Loucy (cell line): ENCODE data around the gene HORMAD1.
A peak's percentile ranks its signal among the peaks of the same experiment; 100 is the strongest.

Experiments used
- H2AFZ ChIP-seq: fragments of 200-600 bp; sonication (generic); 2 replicates; pipeline ENCODE4 v1.6.0; 2016; ENCODE audit warnings: antibody characterized with exemption, mild to moderate bottlenecking, low read length, moderate library complexity
- H3F3A ChIP-seq: fragments of 200-600 bp; 2 replicates; pipeline ENCODE4 v1.6.0; 2016; ENCODE audit warnings: antibody characterized with exemption, low read depth, mild to moderate bottlenecking
- H3K27me3 ChIP-seq: fragments of 200-600 bp; sonication (generic); 2 replicates; pipeline ENCODE4 v1.6.1; 2014; ENCODE audit warnings: low read length, mild to moderate bottlenecking; ENCODE audit not compliant: insufficient read depth, poor library complexity, severe bottlenecking
- H3K36me3 ChIP-seq: fragments of 200-600 bp; sonication (generic); 2 replicates; pipeline ENCODE4 v1.6.1; 2016; ENCODE audit warnings: low read length; ENCODE audit not compliant: insufficient read depth
- H3K4me1 ChIP-seq: fragments of 200-600 bp; sonication (generic); 2 replicates; pipeline ENCODE4 v1.5.1; 2014; ENCODE audit warnings: low read length, mild to moderate bottlenecking; ENCODE audit not compliant: insufficient read depth, poor library complexity, severe bottlenecking
- H3K4me2 ChIP-seq: fragments of 200-600 bp; sonication (generic); 2 replicates; pipeline ENCODE4 v1.6.0; 2014; ENCODE audit warnings: antibody characterized with exemption, low read length, low read depth, mild to moderate bottlenecking; ENCODE audit not compliant: poor library complexity, severe bottlenecking
- H3K4me3 ChIP-seq: fragments of 200-600 bp; sonication (generic); 2 replicates; pipeline ENCODE4 v1.5.1; 2014; ENCODE audit warnings: low read length, mild to moderate bottlenecking, mixed read lengths; ENCODE audit not compliant: poor library complexity, severe bottlenecking
- H3K79me2 ChIP-seq: fragments of 200-600 bp; sonication (generic); 2 replicates; pipeline ENCODE4 v1.6.1; 2014; ENCODE audit warnings: low read length; ENCODE audit not compliant: insufficient read depth
- H3K9ac ChIP-seq: fragments of 200-600 bp; sonication (generic); 2 replicates; pipeline ENCODE4 v1.6.0; 2014; ENCODE audit warnings: mild to moderate bottlenecking, low read depth, low read length, moderate library complexity; ENCODE audit not compliant: poor library complexity, severe bottlenecking
- H3K9me2 ChIP-seq: fragments of 200-600 bp; sonication (generic); replicated peaks from 2 replicates; pipeline ENCODE4 v1.6.1; 2016; ENCODE audit warnings: low read depth, low read length, mixed read lengths
- H3K9me3 ChIP-seq: fragments of 200-600 bp; sonication (generic); 2 replicates; pipeline ENCODE4 v1.6.1; 2014; ENCODE audit warnings: mild to moderate bottlenecking, antibody characterized with exemption, low read length, low read depth; ENCODE audit not compliant: insufficient read depth
- H4K20me1 ChIP-seq: fragments of 200-600 bp; sonication (generic); 2 replicates; pipeline ENCODE4 v1.6.0; 2014; ENCODE audit warnings: antibody characterized with exemption, low read length, mild to moderate bottlenecking; ENCODE audit not compliant: insufficient read depth, poor library complexity, severe bottlenecking
- EZH2phosphoT487 ChIP-seq: fragments of 200-600 bp; IDR thresholded peaks from 2 replicates; pipeline ENCODE4 v1.6.1; 2018; ENCODE audit warnings: antibody characterized with exemption, mild to moderate bottlenecking, moderate library complexity, borderline replicate concordance
- TF ChIP-seq, protein P1 (sequence below): fragments of 200-600 bp; sonication (generic); conservative IDR thresholded peaks from 2 replicates; pipeline ENCODE4 v1.5.1; 2014; ENCODE audit warnings: mild to moderate bottlenecking, antibody characterized with exemption, low read length

Gene HORMAD1

DNA sequence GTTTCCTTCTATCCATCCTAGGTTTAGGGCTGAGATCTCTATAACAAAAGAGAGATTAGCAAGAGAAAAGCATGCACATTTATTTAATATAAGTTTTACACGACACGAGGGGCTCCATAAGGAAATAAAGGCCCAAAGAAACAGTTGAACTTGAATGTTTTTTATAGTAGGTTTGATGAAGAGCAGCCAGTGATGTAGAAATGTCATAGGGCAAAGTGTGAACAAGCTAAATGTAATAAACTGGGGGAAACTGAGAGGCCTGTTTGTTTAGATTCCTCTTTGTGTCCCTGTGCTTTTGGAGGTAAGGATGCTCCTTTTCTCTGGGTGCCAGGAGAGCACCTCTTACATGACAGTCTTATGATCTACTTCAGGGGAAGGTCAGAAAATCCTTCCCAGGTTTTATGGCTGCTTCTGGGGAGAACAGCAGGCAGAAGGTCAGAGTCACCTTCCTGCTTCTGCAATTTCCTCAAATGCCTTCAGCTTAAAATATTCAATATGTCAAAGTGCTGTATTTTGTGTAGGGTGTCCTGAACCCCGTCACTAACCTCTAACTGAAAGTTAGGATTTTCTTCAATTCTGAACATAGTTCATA is 9.5 kb upstream of the HORMAD1 start:
- Histone ChIP-seq H3K27me3 (no peaks in the 10 kb centered on the region), H3K36me3 (no peaks in the 10 kb centered on the region), H3K9ac (no peak overlapping the region), H3K9me2 (no peaks in the 10 kb centered on the region), H3F3A (no peaks in the 10 kb centered on the region), H3K79me2 (no peaks in the 10 kb centered on the region), H3K9me3 (no peaks in the 10 kb centered on the region), H3K4me2 (no peak overlapping the region), H4K20me1 (no peaks in the 10 kb centered on the region), H2AFZ (peak overlapping the region; percentile 66; the same call in 1 of the 2 replicates), H3K4me1 (no peaks in the 10 kb centered on the region), H3K4me3 (no peak overlapping the region)
- TF ChIP-seq, protein P1, sequence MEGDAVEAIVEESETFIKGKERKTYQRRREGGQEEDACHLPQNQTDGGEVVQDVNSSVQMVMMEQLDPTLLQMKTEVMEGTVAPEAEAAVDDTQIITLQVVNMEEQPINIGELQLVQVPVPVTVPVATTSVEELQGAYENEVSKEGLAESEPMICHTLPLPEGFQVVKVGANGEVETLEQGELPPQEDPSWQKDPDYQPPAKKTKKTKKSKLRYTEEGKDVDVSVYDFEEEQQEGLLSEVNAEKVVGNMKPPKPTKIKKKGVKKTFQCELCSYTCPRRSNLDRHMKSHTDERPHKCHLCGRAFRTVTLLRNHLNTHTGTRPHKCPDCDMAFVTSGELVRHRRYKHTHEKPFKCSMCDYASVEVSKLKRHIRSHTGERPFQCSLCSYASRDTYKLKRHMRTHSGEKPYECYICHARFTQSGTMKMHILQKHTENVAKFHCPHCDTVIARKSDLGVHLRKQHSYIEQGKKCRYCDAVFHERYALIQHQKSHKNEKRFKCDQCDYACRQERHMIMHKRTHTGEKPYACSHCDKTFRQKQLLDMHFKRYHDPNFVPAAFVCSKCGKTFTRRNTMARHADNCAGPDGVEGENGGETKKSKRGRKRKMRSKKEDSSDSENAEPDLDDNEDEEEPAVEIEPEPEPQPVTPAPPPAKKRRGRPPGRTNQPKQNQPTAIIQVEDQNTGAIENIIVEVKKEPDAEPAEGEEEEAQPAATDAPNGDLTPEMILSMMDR = no peak
- no peak for TF ChIP-seq EZH2phosphoT487

DNA sequence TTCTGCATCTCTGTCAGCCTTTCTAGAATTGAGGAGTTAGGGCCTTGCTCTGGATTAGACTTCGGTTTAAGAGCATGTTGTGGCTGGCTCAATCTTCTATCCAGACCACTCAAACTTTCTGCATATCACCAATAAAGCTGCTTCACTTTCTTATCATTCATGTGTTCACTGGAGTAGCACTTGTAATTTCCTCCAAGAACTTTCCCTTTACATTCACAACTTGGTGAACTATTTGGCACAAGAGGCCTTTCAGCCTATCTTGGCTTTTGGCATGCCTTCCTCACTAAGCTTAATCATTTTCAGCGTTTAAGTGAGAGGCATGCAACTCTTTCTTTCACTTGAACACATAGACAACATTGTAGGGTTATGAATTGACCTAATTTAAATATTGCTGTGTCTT is 3.6 kb upstream of the HORMAD1 start:
- TF ChIP-seq, protein P1 = no peak
- no peak for TF ChIP-seq EZH2phosphoT487
- Histone ChIP-seq H3K9ac (no peak overlapping the region), H3K4me1 (no peaks in the 10 kb centered on the region), H4K20me1 (no peaks in the 10 kb centered on the region), H3K27me3 (no peaks in the 10 kb centered on the region), H3K79me2 (no peaks in the 10 kb centered on the region), H3K4me3 (no peak overlapping the region), H3K9me3 (no peaks in the 10 kb centered on the region), H3K36me3 (no peaks in the 10 kb centered on the region), H3F3A (no peaks in the 10 kb centered on the region), H2AFZ (no peak overlapping the region), H3K9me2 (no peaks in the 10 kb centered on the region), H3K4me2 (no peak overlapping the region)

DNA sequence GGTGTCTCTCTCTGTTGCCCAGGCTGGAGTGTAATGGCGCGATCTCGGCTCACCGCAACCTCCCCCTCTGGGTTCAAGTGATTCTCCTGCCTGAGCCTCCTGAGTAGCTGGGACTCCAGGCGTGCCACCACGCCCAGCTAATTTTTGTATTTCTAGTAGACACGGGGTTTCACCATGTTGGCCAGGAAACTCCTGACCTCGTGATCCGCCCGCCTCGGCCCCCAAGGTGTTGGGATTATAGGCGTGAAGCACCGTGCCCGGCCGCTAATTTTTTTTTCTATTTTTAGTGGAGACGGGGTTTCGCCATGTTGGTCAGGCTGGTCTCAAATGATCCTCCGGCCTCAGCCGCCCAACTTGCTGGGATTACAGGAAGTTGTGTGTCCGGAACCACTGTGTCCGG is 597 bp downstream of the HORMAD1 start:
- Histone ChIP-seq H4K20me1 (no peaks in the 10 kb centered on the region), H3F3A (no peaks in the 10 kb centered on the region), H3K4me3 (no peak overlapping the region), H3K4me1 (no peaks in the 10 kb centered on the region), H3K4me2 (no peak overlapping the region), H3K27me3 (no peaks in the 10 kb centered on the region), H2AFZ (no peak overlapping the region), H3K9me3 (no peaks in the 10 kb centered on the region), H3K79me2 (no peaks in the 10 kb centered on the region), H3K9me2 (no peaks in the 10 kb centered on the region), H3K9ac (no peak overlapping the region), H3K36me3 (no peaks in the 10 kb centered on the region)
- TF ChIP-seq, protein P1 = no peak
- TF ChIP-seq EZH2phosphoT487 = no peak
